Activated CD4-positive, alpha-beta T cell treated with anti-CD3 and anti-CD28 coated beads, Interleukin-2, amount 10 ng/mL, durations not matched to agents 24 days and 14 days (primary cell): ENCODE measurements around the gene PALLD. TPM values are rescaled to one million over a fixed set of nuclear protein-coding genes. Genes with fewer than 3 reads are reported as not detected.

ENCODE experiments used
- DNase-seq: peaks from one replicate; pipeline ENCODE4 v3.0.0; 2022
- H3K27ac Mint-ChIP-seq: one replicate; pipeline ENCODE4 v1.8.0; 2022; ENCODE audit warnings: mild to moderate bottlenecking, mixed read lengths
- H3K27me3 Mint-ChIP-seq: one replicate; pipeline ENCODE4 v1.8.0; 2022; ENCODE audit warnings: mixed read lengths
- H3K36me3 Mint-ChIP-seq: one replicate; pipeline ENCODE4 v1.8.0; 2022; ENCODE audit warnings: low read depth, mild to moderate bottlenecking, mixed read lengths
- H3K4me1 Mint-ChIP-seq: one replicate; pipeline ENCODE4 v1.8.0; 2021; ENCODE audit warnings: mixed read lengths
- H3K4me3 Mint-ChIP-seq: one replicate; pipeline ENCODE4 v1.8.0; 2022; ENCODE audit warnings: mild to moderate bottlenecking, moderate library complexity, mixed read lengths
- H3K9me3 Mint-ChIP-seq: one replicate; pipeline ENCODE4 v1.8.0; 2021; ENCODE audit warnings: mixed read lengths
- intact Hi-C: fragments of 100-400 bp; cut with micrococcal nuclease; formaldehyde crosslinking; loops from one replicate; pipeline ENCODE4 v1.15.1; 2023
- total RNA-seq: library from RNA; stranded (reverse); gene quantifications from 2 replicates; pipeline ENCODE4 v1.2.3, GENCODE V29; 2022

The PALLD gene
- total RNA-seq, 1 donor from 2014 or later: 34.3 TPM

- H3K9me3 Mint-ChIP-seq: peaks cover 9% of the 10 kb centered on the region
- H3K27me3 Mint-ChIP-seq: peaks cover 16% of the 10 kb centered on the region
- no peaks in the 10 kb centered on the region for H3K4me1 Mint-ChIP-seq
- DNase-seq: no peak
- H3K27ac Mint-ChIP-seq: no peak overlapping the region
- H3K36me3 Mint-ChIP-seq: no peaks in the 10 kb centered on the region
- intact Hi-C loops: no loop called here
- no peak overlapping the region for H3K4me3 Mint-ChIP-seq
Measured at GRCh38 chr4:168773388-168774195, 276.7 kb downstream of the PALLD start.

GRCh38 chr4:168776382-168776781 lies 279.5 kb downstream of the PALLD start:
- peaks cover 9% of the 10 kb centered on the region for H3K9me3 Mint-ChIP-seq
- peaks cover 20% of the 10 kb centered on the region for H3K27me3 Mint-ChIP-seq
- H3K27ac Mint-ChIP-seq: no peak overlapping the region
- intact Hi-C loops: no loop called here
- H3K36me3 Mint-ChIP-seq: no peaks in the 10 kb centered on the region
- H3K4me3 Mint-ChIP-seq: no peak overlapping the region
- H3K4me1 Mint-ChIP-seq: no peaks in the 10 kb centered on the region
- DNase-seq: no peak

DNA sequence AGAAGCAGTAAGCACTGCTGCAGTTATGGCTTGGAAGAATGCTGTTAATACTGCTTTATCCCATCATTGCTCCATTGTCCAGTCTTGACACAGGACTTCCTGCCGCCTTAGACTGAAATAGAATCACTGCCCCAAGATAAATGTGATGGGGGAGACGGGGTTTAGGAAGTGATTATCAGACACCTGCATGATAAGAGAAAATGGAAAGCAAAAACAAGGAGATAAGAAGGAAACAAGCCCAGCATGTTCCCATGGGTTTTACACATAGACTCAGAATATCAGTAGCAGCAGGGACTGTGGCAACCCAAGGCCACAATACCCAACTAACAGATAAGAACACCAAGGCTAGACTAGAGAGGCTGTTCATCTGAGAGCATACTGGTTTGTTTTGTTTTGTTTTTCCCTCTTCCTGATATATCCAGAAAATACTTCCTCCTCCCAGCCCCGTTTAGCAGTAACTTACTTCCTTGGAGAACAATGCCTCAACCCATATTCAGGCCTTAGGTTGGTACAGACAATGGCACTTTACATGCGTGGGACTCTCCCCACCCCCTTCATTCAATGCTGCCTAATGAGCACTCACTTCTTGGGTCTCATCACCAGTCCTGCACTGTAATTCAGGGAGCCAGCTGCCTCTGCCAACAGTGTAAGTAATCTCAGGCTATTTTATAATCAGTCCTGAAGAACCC lies 280.6 kb downstream of the PALLD start:
- Mint-ChIP-seq H3K36me3 (no peaks in the 10 kb centered on the region), H3K27me3 (peaks cover 20% of the 10 kb centered on the region), H3K9me3 (peaks cover 9% of the 10 kb centered on the region), H3K4me1 (no peaks in the 10 kb centered on the region), H3K4me3 (no peak overlapping the region), H3K27ac (no peak overlapping the region)
- intact Hi-C loops: no loop called here
- no peak for DNase-seq

DNA sequence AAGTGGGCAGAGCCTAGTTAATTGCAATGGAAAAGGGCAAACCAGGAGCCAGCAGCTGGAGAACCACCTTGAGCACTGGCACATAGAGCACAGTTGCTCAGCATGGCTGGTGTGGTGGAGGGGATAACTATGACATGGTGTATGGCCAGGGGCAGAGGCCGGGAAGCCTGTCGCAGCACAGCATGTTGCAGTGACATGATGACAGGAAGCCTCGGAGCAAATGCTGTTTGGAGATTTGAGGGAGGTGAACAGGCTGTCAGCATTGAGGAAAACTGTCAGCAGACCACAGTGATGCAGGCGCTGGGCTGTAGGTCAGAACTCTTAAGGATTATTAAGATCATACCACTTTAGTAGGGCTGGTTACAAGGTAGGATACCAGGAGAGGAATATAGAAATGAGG lies 284.5 kb downstream of the PALLD start:
- Mint-ChIP-seq H3K36me3 (no peaks in the 10 kb centered on the region), H3K4me1 (no peaks in the 10 kb centered on the region), H3K9me3 (peaks cover 2% of the 10 kb centered on the region), H3K4me3 (no peak overlapping the region), H3K27me3 (peaks cover 25% of the 10 kb centered on the region), H3K27ac (no peak overlapping the region)
- DNase-seq: no peak
- intact Hi-C loops: no loop called here

DNA sequence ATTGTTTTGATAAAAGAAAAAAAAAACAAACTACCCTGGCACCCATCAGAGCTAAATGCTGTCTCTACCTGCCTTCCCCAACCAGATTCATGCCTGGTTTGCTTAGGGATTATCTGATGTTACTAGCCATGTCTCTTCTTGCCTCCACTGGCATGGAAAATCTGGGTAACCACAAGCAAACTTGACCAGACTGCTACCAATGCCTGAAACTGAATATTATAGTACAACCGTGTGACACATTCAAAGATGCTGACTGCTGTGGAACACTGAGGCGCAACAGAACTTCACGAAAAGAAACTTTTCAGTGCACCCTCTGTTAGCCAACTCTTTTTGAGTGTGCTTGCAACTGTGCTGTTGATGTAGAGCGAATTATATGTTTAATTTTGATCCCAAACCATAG lies 285.1 kb downstream of the PALLD start:
- Mint-ChIP-seq H3K9me3 (no peaks in the 10 kb centered on the region), H3K27ac (no peak overlapping the region), H3K36me3 (no peaks in the 10 kb centered on the region), H3K27me3 (peaks cover 24% of the 10 kb centered on the region), H3K4me1 (no peaks in the 10 kb centered on the region), H3K4me3 (no peak overlapping the region)
- intact Hi-C loops: no loop called here
- DNase-seq: no peak

GRCh38 chr4:168782439-168782838 lies 285.6 kb downstream of the PALLD start:
- Mint-ChIP-seq H3K27me3 (peaks cover 20% of the 10 kb centered on the region), H3K36me3 (no peaks in the 10 kb centered on the region), H3K4me3 (no peak overlapping the region), H3K4me1 (no peaks in the 10 kb centered on the region), H3K27ac (no peak overlapping the region), H3K9me3 (no peaks in the 10 kb centered on the region)
- no peak for DNase-seq
- intact Hi-C loops: no loop called here

GRCh38 chr4:168784786-168785461 lies 288.1 kb downstream of the PALLD start:
- Mint-ChIP-seq H3K4me1 (no peaks in the 10 kb centered on the region), H3K27me3 (peaks cover 14% of the 10 kb centered on the region), H3K27ac (no peak overlapping the region), H3K4me3 (no peak overlapping the region), H3K36me3 (no peaks in the 10 kb centered on the region), H3K9me3 (no peaks in the 10 kb centered on the region)
- no peak for DNase-seq
- intact Hi-C loops: no loop called here

GRCh38 chr4:168787334-168787733 lies 290.5 kb downstream of the PALLD start:
- intact Hi-C loops: no loop called here
- H3K4me1 Mint-ChIP-seq: no peaks in the 10 kb centered on the region
- no peak for DNase-seq
- H3K36me3 Mint-ChIP-seq: no peaks in the 10 kb centered on the region
- no peaks in the 10 kb centered on the region for H3K9me3 Mint-ChIP-seq
- H3K4me3 Mint-ChIP-seq: no peak overlapping the region
- no peak overlapping the region for H3K27ac Mint-ChIP-seq
- peaks cover 11% of the 10 kb centered on the region for H3K27me3 Mint-ChIP-seq

DNA sequence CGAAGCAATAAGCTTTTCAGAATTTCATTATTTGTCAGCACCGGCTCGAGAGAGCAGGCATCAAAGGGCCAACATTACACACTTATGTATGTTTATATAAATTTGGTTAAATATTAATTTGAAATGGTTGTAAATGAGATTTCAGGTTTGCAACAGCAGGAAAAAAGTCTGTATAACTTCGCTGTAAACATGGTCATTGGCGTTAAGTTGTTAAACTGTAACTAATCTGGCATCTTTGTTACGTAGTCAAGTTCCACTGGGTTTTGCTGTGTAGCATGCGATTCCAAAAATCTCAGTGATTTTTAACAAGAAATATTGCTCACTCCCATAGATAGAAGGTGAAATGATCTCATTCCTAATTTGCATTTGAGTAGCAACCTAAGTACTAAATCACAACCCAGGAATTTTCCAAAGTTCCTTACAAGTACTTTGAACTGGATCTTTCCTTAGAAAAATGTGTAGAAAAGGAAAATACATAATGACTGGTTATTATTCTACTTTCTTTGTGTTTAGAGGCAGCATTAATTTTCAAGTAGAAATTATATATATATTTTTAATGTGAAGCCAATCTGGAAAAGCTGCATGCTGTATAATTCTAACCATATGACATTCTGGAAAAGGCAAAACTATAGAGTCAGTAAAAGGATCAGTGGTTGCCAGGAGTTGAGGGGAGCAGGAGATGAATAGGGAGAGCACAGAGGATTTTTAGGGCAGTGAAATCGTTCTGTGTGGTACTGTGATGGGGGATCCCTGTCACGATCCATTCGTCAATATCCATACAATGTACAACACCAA lies 291.1 kb downstream of the PALLD start:
- intact Hi-C loops: no loop called here
- Mint-ChIP-seq H3K27me3 (peaks cover 11% of the 10 kb centered on the region), H3K36me3 (no peaks in the 10 kb centered on the region)

DNA sequence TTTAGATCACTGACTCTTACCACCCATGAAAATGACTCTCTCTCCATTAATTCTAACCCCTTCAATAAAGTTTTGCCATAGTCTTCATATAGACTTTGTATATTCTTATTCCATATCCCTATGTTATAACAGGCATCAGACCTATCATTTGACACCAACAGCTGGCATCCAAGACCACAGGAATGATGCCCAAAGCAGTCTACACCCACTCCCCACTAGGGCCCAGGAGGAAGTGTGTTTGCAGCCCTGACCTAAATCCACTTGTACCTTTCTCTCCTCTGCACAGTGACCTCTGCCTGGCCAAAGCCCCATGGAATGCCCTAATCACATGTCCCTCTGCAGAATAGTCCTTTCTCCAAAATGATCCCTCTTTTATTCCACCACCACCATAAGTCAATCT lies 294.0 kb downstream of the PALLD start:
- Mint-ChIP-seq H3K27ac (no peak overlapping the region), H3K27me3 (no peaks in the 10 kb centered on the region), H3K4me1 (no peaks in the 10 kb centered on the region), H3K4me3 (no peak overlapping the region), H3K9me3 (no peaks in the 10 kb centered on the region), H3K36me3 (no peaks in the 10 kb centered on the region)
- intact Hi-C loops: no loop called here
- no peak for DNase-seq

More for the DNA sequence above, 291.1 kb downstream of the PALLD start:
- Mint-ChIP-seq H3K27ac (no peak overlapping the region), H3K4me1 (no peaks in the 10 kb centered on the region), H3K4me3 (no peak overlapping the region), H3K9me3 (no peaks in the 10 kb centered on the region)
- no peak for DNase-seq

- intact Hi-C loops: no loop called here
- H3K27me3 Mint-ChIP-seq: no peaks in the 10 kb centered on the region
Measured at GRCh38 chr4:168791376-168791775, 294.5 kb downstream of the PALLD start.

DNA sequence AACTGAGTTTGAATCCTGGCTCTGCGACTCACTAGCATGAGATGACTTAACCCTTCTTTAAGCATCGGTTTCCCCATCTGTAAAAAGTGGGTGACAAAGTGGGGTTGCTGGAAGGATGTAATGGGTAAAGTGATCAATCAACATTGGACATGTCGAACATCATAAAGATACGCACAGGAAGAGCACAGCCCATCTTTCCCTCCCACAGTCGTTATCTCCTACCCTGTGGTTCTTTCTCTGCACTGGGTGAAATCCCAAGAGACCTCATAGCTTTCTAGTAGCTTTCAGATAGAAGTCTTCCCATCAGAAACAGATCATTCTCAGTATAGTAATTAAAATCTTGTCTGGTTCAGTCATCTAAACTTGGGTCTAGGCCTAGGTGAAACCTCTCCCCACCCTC lies 296.7 kb downstream of the PALLD start:
- Mint-ChIP-seq H3K4me3 (no peak overlapping the region), H3K4me1 (no peaks in the 10 kb centered on the region), H3K27ac (no peak overlapping the region), H3K27me3 (peaks cover 2% of the 10 kb centered on the region), H3K36me3 (no peaks in the 10 kb centered on the region), H3K9me3 (no peaks in the 10 kb centered on the region)
- intact Hi-C loops: no loop called here
- DNase-seq: no peak

More at GRCh38 chr4:168791376-168791775, 294.5 kb downstream of the PALLD start:
- DNase-seq: no peak
- H3K36me3 Mint-ChIP-seq: no peaks in the 10 kb centered on the region
- no peaks in the 10 kb centered on the region for H3K9me3 Mint-ChIP-seq
- H3K27ac Mint-ChIP-seq: no peak overlapping the region
- no peaks in the 10 kb centered on the region for H3K4me1 Mint-ChIP-seq
- no peak overlapping the region for H3K4me3 Mint-ChIP-seq

DNA sequence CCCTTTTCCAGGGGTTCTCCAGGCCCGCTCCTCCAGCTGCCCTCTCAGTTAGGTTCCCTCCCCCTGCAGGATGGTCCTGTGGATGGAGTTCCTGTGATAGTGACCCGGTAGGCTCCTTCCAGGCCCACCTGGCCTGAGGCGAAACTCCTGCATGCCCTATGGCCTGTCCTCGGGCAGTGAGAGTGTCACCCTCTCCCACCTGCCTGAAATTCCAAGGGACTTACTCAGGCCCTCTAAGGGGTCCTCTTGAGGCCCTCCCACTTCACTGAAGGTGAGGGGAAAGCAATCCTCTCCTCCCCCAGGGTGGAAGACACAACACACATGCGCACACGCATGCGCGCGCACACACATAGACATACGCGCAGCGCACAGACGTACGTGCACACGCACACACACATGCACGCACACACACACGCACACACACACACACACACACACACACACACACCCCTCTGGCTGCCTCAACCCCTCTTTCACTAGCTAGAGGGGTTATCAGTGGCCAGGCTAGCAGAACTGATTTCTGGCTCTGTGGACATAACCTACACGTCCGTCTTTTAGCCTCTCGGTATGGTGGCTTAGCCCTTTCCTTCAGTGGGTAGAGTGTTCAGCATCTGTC lies 297.3 kb downstream of the PALLD start:
- Mint-ChIP-seq H3K4me3 (no peak overlapping the region), H3K27me3 (peaks cover 2% of the 10 kb centered on the region), H3K9me3 (no peaks in the 10 kb centered on the region), H3K4me1 (no peaks in the 10 kb centered on the region), H3K27ac (no peak overlapping the region), H3K36me3 (no peaks in the 10 kb centered on the region)
- no peak for DNase-seq
- intact Hi-C loops: no loop called here
